Limb (tissue), 2 donors: ENCODE results near the gene ARL5A.
A peak's percentile ranks its signal among the peaks of the same experiment; 100 is the strongest.
"Not testable (repeated sequence)": the region's sequence is repeated elsewhere in the genome, so short reads cannot be mapped to it uniquely, and the experiment has no call there.

Experiments
- DNase-seq, 2 donors: peaks; one replicate each; pipeline ENCODE4 v3.0.0-alpha.2; 2016; ENCODE audit errors: extremely low spot score in 2 of 2

ARL5A gene

GRCh38 chr2:151828143-151828889 lies at the start of gene ARL5A:
Gene ARL5A (minus strand): TSS chr2:151828421. CDS start chr2:151828176, 245 bp downstream.
- DNase-seq: peak; percentile 95 to 97

DNA sequence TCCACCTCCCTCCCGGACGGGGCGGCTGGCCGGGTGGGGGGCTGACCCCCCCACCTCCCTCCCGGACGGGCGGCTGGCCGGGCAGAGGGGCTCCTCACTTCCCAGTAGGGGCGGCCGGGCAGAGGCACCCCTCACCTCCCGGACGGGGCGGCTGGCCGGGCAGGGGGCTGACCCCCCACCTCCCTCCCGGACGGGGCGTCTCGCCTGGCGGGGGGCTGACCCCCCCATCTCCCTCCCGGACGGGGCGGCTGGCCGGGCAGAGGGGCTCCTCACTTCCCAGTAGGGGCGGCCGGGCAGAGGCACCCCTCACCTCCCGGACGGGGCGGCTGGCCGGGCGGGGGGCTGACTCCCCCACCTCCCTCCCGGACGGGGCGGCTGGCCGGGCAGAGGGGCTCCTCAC lies 47.4 kb upstream of the ARL5A start:
- DNase-seq: not testable (repeated sequence)

DNA sequence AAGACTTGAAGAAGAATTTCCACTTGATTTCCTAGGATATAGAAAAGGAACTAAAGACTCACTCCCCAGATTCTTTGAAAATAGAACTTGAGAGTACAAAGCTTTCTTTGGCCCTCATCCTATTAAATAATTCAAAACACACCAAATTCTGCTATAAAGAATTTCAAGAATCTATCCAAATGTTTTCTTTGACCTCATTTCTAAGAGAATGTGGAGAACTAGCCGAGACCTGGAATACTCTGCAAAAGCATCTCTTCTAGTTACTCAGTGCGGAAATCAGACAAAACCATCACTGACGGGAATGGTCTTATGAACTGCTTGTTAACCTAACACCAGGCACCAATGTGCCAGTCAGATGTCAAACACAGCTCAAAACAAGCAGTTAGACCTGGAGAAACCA lies 44.2 kb upstream of the ARL5A start:
- no peak for DNase-seq

DNA sequence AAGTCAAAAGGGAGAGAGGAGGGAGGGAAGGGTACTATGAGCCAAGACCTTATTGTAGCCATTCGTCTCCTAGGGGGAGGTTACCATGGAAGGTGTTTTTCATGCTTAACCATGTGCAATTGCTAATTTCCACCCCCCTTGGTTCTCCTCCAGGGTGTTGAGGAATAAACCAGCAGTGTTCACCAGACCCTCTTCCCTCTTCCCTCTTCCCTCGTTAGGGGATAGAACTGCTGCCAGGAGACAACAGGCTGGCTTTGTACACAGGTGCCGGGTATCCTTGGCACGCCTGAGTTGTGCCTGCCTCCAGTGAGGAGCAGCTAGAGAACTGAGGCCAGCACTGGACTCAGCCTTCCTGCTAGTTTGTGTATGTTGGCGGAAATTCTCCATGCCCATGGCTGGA lies 41.1 kb upstream of the ARL5A start:
- no peak for DNase-seq

DNA sequence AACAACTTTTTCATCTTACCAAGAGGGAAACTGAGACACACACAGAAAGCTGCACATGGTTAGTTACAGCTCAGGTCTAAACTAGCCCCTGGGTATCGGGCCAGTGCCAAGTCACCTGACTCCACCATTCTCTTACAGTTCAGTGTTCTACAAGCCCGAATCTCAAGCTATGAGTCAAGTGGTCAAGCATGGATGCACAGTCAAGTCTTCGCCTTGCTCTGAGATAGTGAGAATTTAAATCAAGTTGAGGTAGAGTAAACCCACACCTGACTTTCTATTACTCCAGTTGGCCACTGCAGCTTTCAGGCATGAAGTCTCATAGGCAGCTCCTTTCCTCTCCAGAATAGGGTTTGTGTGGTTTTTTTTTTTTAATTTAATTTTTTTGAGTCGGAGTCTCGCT lies 34.5 kb upstream of the ARL5A start:
- no peak for DNase-seq

DNA sequence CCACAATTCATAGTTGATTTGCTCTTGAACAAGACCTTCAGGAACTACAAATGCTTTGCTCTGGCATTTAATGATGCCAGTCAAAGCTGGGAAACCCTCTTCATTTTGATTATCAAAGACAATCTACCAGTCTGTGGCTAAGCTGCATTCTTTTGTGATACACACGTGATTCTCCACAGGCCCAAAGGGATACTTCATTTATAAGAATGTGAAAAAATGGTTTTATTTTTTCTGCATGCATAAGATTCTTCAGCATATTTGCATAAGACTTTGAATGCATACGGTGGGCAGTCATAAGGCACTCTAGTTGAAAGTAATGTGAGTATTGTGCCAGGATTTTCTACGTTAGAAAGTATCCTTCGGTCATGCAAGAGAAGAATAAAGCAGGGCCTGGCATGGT lies 33.0 kb upstream of the ARL5A start:
- no peak for DNase-seq

DNA sequence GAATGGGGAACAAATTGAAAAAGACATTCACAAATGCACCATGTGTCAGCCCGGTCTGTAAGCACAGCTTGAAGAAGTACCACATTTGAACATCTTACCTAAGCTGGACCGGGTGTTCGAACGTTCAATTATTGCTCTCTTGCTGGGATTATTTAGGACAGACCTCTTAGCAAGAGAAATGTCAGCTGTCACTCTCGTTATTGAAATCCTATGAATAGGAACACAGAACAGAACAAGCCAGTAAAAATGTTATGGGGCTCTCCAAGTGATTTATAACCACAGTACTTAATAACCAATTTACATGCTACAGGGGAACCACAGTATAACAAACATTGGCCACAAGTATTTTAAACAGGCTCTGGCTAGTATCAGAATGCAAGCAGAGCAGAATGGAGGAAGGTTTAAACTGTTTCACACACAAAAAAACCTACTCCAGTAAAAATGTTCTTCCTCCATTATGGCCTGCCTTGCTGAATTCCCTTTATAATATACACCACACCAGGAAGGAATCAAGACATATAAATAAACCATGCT lies 32.5 kb upstream of the ARL5A start:
- no peak for DNase-seq

DNA sequence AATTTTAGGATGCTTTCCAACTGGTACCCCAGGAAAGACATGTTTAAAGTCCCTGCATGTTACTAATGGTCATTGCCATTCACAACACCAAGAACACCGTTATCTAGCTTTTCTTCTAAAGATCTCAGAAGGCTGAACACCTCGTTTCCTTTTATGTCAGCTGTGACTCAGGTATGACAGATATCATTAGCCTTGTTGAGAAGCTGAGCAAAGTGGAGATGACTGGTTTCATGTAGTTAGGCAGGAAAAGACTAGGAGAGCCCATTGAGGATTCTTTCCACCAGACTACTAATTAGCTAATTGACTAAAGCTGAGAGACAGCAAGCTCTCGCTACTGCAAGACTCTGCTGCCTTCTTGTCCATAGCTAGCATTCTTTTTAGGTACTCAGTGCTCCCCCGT lies 32.0 kb upstream of the ARL5A start:
- no peak for DNase-seq

- no peak for DNase-seq
These were observed 29.4 kb upstream of the ARL5A start for GRCh38 chr2:151857650-151858049.

DNA sequence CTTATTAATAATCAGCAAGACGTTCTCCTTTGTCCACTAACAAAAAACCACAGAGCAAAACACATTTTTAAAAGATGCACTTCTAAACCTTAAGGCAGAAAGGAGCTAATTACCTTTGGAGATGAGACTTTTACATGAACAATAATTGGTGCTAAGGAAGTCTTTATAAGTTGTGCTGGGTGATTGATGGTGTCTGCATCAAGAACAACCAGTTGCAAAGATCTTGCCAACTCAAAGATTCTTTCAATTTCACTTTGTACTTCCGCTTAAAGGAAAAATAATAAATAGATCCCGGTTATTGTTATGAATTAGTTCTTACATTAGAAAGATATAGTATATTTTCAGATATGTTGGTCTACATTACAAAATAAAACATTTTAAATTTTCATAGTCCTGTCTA lies 26.9 kb upstream of the ARL5A start:
- DNase-seq: no peak

DNA sequence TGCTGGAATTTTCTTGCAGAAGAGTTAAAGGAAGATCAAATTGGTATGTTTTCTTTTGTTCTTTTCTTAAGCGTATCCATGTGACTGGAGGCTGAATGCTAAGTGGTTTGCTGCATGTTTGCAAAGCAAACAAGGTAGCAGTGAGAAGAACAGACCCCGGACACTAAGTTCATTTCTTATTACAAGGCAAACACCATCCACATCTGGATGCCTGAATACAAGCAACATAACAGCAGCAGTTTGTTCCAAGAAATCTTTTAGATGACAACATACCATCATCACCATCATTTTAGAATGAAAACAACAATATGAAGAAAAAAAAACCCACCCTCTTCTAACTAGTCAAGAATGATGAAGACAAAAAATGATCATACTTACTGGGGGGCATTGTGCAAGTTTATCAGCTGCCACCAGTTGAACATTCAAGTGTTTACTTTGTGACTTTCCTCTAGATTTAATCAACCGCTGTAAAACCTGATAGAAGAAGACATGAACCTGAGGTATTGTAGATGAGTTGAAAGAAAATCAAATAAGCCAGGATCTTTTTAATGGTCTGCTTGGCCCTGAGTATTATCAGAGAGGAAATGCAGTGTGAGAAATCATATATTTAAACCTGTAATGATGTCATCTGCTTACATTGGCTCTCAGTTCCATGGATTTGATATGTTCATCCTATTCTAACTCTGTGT lies 25.0 kb upstream of the ARL5A start:
- DNase-seq: no peak

GRCh38 chr2:151852260-151853069 lies 24.2 kb upstream of the ARL5A start:
- DNase-seq: no peak

DNA sequence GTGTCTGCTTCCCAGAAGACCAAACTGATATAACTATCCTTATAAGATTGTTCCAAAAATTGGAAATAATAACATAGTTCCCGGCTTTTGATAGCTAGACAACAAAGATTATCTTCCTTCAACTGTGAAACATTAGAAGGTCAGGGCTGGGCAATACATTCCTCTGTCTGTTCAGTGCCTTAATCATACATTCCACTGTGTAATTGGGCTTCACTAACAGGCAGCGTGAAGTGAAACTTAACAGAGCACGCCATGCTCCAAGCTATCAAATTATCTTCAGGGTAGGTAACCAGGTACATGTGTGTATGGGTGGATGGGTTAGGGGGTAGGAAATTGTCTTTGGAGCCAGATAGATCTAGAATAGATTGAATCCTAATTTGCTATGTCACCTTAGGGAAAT lies 23.5 kb upstream of the ARL5A start:
- no peak for DNase-seq

DNA sequence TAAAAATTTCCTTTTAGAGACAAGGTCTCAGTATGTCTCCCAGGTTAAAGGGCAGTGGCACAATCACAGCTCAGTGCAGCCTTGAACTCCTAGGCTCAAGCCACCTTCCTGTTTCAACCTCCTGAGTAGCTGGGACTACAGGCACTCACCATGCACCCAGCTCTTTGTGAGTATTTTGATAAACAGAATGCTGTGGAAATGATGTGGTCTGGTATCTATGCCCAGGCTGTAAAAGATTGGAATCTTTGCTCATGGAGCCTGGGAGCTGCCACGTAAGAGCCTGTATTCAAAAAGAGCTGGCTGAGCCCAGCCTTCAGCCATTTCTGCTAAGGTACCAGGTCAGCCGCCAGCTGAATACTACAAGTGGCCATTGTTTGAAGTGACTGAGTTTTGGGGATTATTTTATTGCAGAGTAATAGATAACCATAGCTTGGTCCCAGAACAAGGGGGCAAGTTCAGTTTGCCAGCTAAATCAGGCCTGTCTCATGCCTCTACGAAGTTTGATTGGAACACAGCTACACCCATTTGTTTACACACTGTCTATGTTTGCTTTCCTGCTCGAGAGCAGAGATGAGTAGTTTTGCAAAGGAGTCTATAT lies 21.3 kb upstream of the ARL5A start:
- DNase-seq: no peak

- no peak for DNase-seq
These were observed 17.7 kb upstream of the ARL5A start for GRCh38 chr2:151845884-151846283.

DNA sequence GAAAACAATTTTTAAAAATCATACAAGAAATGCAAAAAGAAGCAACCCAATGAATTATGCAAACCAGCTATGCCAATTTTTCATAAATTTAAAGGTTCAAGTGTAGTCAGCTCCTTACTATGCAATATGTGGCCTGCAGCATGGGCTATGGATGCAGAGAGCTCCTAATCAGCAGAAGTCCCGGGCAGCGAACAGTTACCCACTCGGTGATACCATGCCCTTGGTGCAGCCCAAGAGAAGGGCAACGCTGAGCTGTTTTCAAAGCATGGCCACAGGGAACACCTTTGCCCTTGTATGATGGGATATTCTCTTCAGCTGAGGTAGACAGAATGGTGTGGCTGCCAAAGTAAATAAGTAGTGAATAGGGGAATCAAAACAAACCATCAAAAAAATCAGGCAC lies 17.3 kb upstream of the ARL5A start:
- DNase-seq: no peak

GRCh38 chr2:151844211-151844896 lies 16.1 kb upstream of the ARL5A start:
- no peak for DNase-seq

- DNase-seq: no peak
These were observed 15.5 kb upstream of the ARL5A start for GRCh38 chr2:151843691-151844061.

- DNase-seq: no peak
These were observed 14.8 kb upstream of the ARL5A start for GRCh38 chr2:151842830-151843690.

DNA sequence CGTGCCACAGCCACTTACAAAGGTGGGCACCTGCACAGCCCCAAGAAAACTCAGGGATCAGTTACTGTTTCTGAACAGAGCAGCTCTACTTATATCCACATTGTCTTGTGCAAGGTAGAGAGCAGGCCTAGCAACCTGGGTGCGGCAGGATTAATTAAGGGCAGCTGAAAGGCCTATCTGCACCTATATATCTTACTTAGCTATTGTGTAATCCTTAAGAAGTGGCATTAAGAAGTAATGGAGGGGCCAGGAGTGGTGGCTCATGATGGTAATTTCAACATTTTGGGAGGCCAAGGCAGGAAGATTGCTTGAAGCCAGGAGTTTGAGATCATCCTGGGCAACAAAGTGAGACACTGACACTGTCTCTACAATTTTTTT lies 12.8 kb upstream of the ARL5A start:
- DNase-seq: no peak
